AG04450 (cell line): Measurements from ENCODE around the gene TAF10. TPM values are rescaled to one million over a fixed set of nuclear protein-coding genes. Genes with fewer than 3 reads are reported as not detected.

Source experiments
- CTCF ChIA-PET: fragments of 300-600, 350-600 bp; formaldehyde crosslinking; extraction: SDS; loops from one replicate; lab custom pipeline; 2022; ENCODE audit warnings: antibody characterized with exemption, inconsistent platforms; lab: Charles Lee
- POLR2A ChIA-PET: fragments of 350-600 bp; formaldehyde crosslinking; extraction: SDS; loops from one replicate; lab custom pipeline; 2021; ENCODE audit warnings: antibody characterized with exemption, inconsistent platforms; lab: Yijun Ruan, JAX
- DNase-seq: peaks from one replicate; pipeline ENCODE4 v3.0.0-alpha.2; 2011; ENCODE audit warnings: low read depth, low spot score
- H3K27ac ChIP-seq: one replicate; pipeline ENCODE4 v1.5.1; 2012; ENCODE audit warnings: low read depth, low read length, control low read depth
- H3K27me3 ChIP-seq: one replicate; pipeline ENCODE4 v1.6.0; 2012; ENCODE audit warnings: low read length; ENCODE audit not compliant: control insufficient read depth, insufficient read depth
- H3K4me3 ChIP-seq: 2 replicates; pipeline ENCODE4 v1.5.1; 2011; ENCODE audit warnings: mild to moderate bottlenecking, low read depth, low read length, control low read depth
- H3K9me3 ChIP-seq: 2 replicates; pipeline ENCODE4 v1.5.1; 2012; ENCODE audit warnings: low read length; ENCODE audit not compliant: control insufficient read depth, insufficient read depth
- polyA plus RNA-seq: library from polyadenylated mRNA; depleted of rRNA; stranded (reverse); fragments of >200 nt; gene quantifications from 2 replicates; pipeline ENCODE4 v1.2.3, GENCODE V29; 2011
- TF ChIP-seq, protein P1 (sequence below): IDR thresholded peaks from 2 replicates; pipeline ENCODE4 v1.5.1; 2011; ENCODE audit warnings: low read depth, low read length, control low read depth, inconsistent platforms

The TAF10 gene
- polyA plus RNA-seq, 1 experiment: 170 TPM

DNA sequence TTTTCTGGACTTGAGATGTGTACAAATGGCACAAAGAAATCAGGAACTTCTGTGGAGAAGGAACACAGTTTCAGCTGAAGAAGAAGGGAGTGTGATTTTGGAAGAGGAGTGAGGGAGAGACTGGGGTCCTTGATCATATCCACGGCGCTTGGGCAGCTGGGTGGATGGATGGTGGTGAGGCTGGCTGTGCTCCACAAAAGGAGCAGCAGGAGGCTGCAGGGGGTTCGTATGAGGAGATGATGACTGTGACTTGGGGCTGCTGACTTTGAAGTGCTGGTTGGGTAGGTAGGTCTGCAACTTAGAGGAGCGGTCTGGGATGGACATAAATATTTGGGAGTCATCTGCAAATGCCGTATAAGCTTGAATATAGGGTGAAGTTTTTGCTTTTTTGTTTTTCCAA is 44.9 kb upstream of the TAF10 start:
- DNase-seq: no peak
- no peaks in the 10 kb centered on the region for H3K9me3 ChIP-seq
- POLR2A ChIA-PET: interaction anchor here (0.6 kb wide), 1 partner anchor 54 kb away, joined by 9 read pairs; no protein-coding TSS in a partner anchor
- no peak overlapping the region for H3K4me3 ChIP-seq
- H3K27ac ChIP-seq: no peak overlapping the region
- H3K27me3 ChIP-seq: peaks cover 11% of the 10 kb centered on the region
- CTCF ChIA-PET: interaction anchor here (0.6 to 3.8 kb wide), 5 partner anchors 9 to 32 kb away, joined by 3 to 23 read pairs (median 5); partner anchors contain the start of gene MRPL17
- TF ChIP-seq, protein P1, sequence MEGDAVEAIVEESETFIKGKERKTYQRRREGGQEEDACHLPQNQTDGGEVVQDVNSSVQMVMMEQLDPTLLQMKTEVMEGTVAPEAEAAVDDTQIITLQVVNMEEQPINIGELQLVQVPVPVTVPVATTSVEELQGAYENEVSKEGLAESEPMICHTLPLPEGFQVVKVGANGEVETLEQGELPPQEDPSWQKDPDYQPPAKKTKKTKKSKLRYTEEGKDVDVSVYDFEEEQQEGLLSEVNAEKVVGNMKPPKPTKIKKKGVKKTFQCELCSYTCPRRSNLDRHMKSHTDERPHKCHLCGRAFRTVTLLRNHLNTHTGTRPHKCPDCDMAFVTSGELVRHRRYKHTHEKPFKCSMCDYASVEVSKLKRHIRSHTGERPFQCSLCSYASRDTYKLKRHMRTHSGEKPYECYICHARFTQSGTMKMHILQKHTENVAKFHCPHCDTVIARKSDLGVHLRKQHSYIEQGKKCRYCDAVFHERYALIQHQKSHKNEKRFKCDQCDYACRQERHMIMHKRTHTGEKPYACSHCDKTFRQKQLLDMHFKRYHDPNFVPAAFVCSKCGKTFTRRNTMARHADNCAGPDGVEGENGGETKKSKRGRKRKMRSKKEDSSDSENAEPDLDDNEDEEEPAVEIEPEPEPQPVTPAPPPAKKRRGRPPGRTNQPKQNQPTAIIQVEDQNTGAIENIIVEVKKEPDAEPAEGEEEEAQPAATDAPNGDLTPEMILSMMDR: no peak

GRCh38 chr11:6656584-6656915 is 44.5 kb upstream of the TAF10 start:
- Histone ChIP-seq H3K4me3 (peak overlapping the region; percentile 63), H3K27me3 (peaks cover 12% of the 10 kb centered on the region)

DNA sequence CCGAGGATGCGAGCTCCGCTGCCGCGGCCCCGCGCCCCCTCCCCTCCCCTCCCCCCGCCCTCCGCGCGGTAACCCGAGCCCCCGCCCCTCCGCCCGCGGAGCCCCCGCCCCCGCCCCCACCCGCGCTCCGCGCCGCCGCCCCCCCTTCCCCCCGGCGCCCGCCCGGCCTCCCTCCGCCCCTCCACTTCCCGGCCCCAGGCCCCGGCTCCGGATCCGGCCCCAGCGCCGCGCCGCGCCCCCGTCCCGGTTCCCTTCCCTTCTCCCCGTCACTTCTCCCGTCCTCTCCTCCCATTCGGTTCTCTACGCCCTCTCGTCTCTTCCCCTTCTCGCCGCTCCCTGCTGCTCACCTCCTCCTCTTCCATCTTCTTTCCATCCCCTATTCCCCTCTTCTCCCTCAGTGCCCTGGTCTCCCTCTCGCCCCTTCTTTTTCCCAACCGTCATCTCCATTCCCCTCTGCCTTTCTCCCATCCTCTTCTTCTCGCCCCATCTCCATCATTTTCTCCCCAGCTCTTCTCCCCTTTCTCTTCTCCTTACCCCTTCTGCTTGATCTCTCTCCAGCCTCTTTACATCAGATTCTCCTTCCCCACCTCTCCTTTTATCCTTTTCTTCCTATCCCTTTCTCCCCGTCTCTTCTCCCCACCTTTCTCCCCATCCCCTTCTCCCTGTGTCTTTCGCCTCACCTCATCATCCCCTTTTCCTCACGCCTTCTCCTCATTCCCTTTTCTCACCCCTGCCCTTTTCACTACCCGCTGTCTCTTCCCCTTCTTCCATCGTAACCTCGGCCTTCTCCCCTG is 44.0 kb upstream of the TAF10 start, which contains the start of gene DCHS1:
DCHS1 (minus strand) TSS at position 20 of the 794 bp plus-strand sequence. CDS start 14,196 bp downstream, outside the sequence.
- POLR2A ChIA-PET: interaction anchor here (0.6 kb wide), 1 partner anchor 53 kb away, joined by 9 read pairs; no protein-coding TSS in a partner anchor
- Histone ChIP-seq H3K9me3 (no peaks in the 10 kb centered on the region), H3K27me3 (peaks cover 14% of the 10 kb centered on the region), H3K27ac (no peak within 1 kb of the TSS), H3K4me3 (peak within 1 kb of the TSS; percentile 71)
- TF ChIP-seq, protein P1: no peak
- CTCF ChIA-PET: interaction anchor here (0.7 to 3.8 kb wide), 2 partner anchors 12 to 33 kb away, joined by 5 to 23 read pairs; no protein-coding TSS in a partner anchor
- DNase-seq: no peak

More at GRCh38 chr11:6656584-6656915, 44.5 kb upstream of the TAF10 start:
- no peaks in the 10 kb centered on the region for H3K9me3 ChIP-seq
- H3K27ac ChIP-seq: no peak overlapping the region
- POLR2A ChIA-PET: interaction anchor here (0.6 kb wide), 1 partner anchor 54 kb away, joined by 9 read pairs; no protein-coding TSS in a partner anchor
- CTCF ChIA-PET: interaction anchor here (0.6 to 3.8 kb wide), 5 partner anchors 9 to 32 kb away, joined by 3 to 23 read pairs (median 5); partner anchors contain the start of gene MRPL17
- no peak for DNase-seq
- TF ChIP-seq, protein P1: no peak

GRCh38 chr11:6655020-6655789 is 43.2 kb upstream of the TAF10 start:
- ChIA-PET POLR2A (no interaction called here), CTCF (no interaction called here)
- Histone ChIP-seq H3K27me3 (peaks cover 14% of the 10 kb centered on the region), H3K9me3 (no peaks in the 10 kb centered on the region), H3K4me3 (peak overlapping the region; percentile 71), H3K27ac (no peak overlapping the region)
- TF ChIP-seq, protein P1: no peak
- DNase-seq: no peak
